HCT116 (cell line): ENCODE data around the gene RIF1. TPM values are rescaled to one million over a fixed set of nuclear protein-coding genes. Genes with fewer than 3 reads are reported as not detected.

Source experiments
- ATAC-seq: fragments of 200-7000 bp; cut with Tn5 transposase; 2 replicates; pipeline ENCODE4 v1.9.1; 2020; ENCODE audit warnings: mild to moderate bottlenecking, moderate library complexity
- BruUV-seq: library from RNA; stranded (reverse); fragments of 400-500 nt; replicated peaks from 2 replicates; lab custom pipeline; 2021; lab: Mats Ljungman, UMichigan
- CTCF ChIA-PET: fragments of 300-600 bp; sonication (Branson Sonifier 250); formaldehyde crosslinking; loops from one replicate; lab custom pipeline; 2021; ENCODE audit warnings: antibody characterized with exemption; lab: Charles Lee
- POLR2A ChIA-PET: fragments of 300-600, 350-600 bp; sonication (Branson Sonifier 250); formaldehyde crosslinking; loops from one replicate; lab custom pipeline; 2021; ENCODE audit warnings: antibody characterized with exemption; lab: Charles Lee
- RAD21 ChIA-PET, 2 experiments: fragments of 300-600 bp; sonication (Branson Sonifier 250); formaldehyde crosslinking; loops; one replicate each; lab custom pipeline; 2023; ENCODE audit warnings: low total read pairs in 2 of 2; ENCODE audit not compliant: uncharacterized antibody in 2 of 2, unreplicated experiment in 2 of 2, low non-redundant PET in 1 of 2; lab: Charles Lee
- DNase-seq: peaks from one replicate; pipeline ENCODE4 v3.0.0-alpha.2; 2010; ENCODE audit warnings: low read depth, low spot score
- H2AFZ ChIP-seq: fragments of 200-600 bp; shearing (Covaris generic), sonication (generic); 2 replicates; pipeline ENCODE4 v1.6.1; 2017; ENCODE audit warnings: low read depth, mixed run types, mixed read lengths, antibody characterized with exemption, low read length; ENCODE audit not compliant: poor library complexity, severe bottlenecking
- H3K27ac ChIP-seq: 2 replicates; pipeline ENCODE4 v1.5.1; 2012; ENCODE audit warnings: low read depth, low read length
- H3K27me3 ChIP-seq: fragments of 200-600 bp; sonication (generic); 2 replicates; pipeline ENCODE4 v1.6.1; 2016; ENCODE audit warnings: mixed run types, low read length, mixed read lengths; ENCODE audit not compliant: insufficient read depth
- H3K36me3 ChIP-seq, 2 experiments: fragments of 200-500 bp in 1 of 2; fragments of 200-600 bp in 1 of 2; sonication (Bioruptor generic) in 1 of 2; sonication (generic) in 1 of 2; 2 replicates each; pipeline versions ENCODE4 v1.5.1 to v1.6.1; 2014 to 2016; ENCODE audit warnings: low read length in 2 of 2, inconsistent platforms in 1 of 2, mixed read lengths in 1 of 2, mixed run types in 1 of 2; ENCODE audit not compliant: insufficient read depth in 2 of 2, control insufficient read depth in 1 of 2
- H3K4me1 ChIP-seq, 2 experiments: fragments of 200-600 bp in 1 of 2; sonication (generic) in 1 of 2; 2 replicates each; pipeline versions ENCODE4 v1.5.1 to v1.6.1; 2012 to 2017; ENCODE audit warnings: low read length in 2 of 2, inconsistent platforms in 1 of 2, mild to moderate bottlenecking in 1 of 2, mixed read lengths in 1 of 2, mixed run types in 1 of 2, moderate library complexity in 1 of 2; ENCODE audit not compliant: insufficient read depth in 2 of 2, control insufficient read depth in 1 of 2
- H3K4me2 ChIP-seq: fragments of 200-600 bp; sonication (generic); 2 replicates; pipeline ENCODE4 v1.6.1; 2017; ENCODE audit warnings: mixed run types, low read length, mixed read lengths
- H3K4me3 ChIP-seq, 2 experiments: fragments of 200-600 bp in 1 of 2; sonication (generic) in 1 of 2; replicated peaks in 1 of 2; 2 replicates each; pipeline ENCODE4 v1.5.1; 2011 to 2016; ENCODE audit warnings: low read length in 2 of 2, control low read depth in 1 of 2, low read depth in 1 of 2, mild to moderate bottlenecking in 1 of 2, mixed read lengths in 1 of 2, mixed run types in 1 of 2
- H3K79me2 ChIP-seq: fragments of 200-600 bp; sonication (generic); 2 replicates; pipeline ENCODE4 v1.6.1; 2017; ENCODE audit warnings: mild to moderate bottlenecking, mixed run types, low read length, moderate library complexity, mixed read lengths; ENCODE audit not compliant: insufficient read depth
- H3K9ac ChIP-seq: fragments of 200-600 bp; sonication (generic); 2 replicates; pipeline ENCODE4 v1.6.1; 2016; ENCODE audit warnings: low read length, mixed read lengths
- H3K9me2 ChIP-seq: fragments of 200-600 bp; sonication (generic), shearing (Covaris generic); 2 replicates; pipeline ENCODE4 v1.6.1; 2017; ENCODE audit warnings: mixed run types, mild to moderate bottlenecking, moderate library complexity; ENCODE audit not compliant: insufficient read depth
- H3K9me3 ChIP-seq, 2 experiments: fragments of 200-500 bp in 1 of 2; fragments of 200-600 bp in 1 of 2; sonication (Bioruptor generic) in 1 of 2; sonication (generic) in 1 of 2; 2 replicates each; pipeline ENCODE4 v1.6.1; 2014 to 2017; ENCODE audit warnings: low read length in 2 of 2, mixed read lengths in 2 of 2, inconsistent platforms in 1 of 2, low read depth in 1 of 2, mild to moderate bottlenecking in 1 of 2, mixed run types in 1 of 2, moderate library complexity in 1 of 2; ENCODE audit not compliant: control insufficient read depth in 1 of 2, insufficient read depth in 1 of 2
- H4K20me1 ChIP-seq: fragments of 200-600 bp; sonication (generic), shearing (Covaris generic); 2 replicates; pipeline ENCODE4 v1.6.1; 2017; ENCODE audit warnings: mixed run types, mild to moderate bottlenecking, moderate library complexity; ENCODE audit not compliant: insufficient read depth
- CBX3 ChIP-seq: IDR thresholded peaks from 2 replicates; pipeline ENCODE4 v1.6.1; 2012; ENCODE audit warnings: low read depth
- CEBPB ChIP-seq: IDR thresholded peaks from 2 replicates; pipeline ENCODE4 v1.6.1; 2012; ENCODE audit warnings: low read depth
- EGR1 ChIP-seq: IDR thresholded peaks from 2 replicates; pipeline ENCODE4 v1.6.1; 2012; ENCODE audit warnings: low read depth
- ELF1 ChIP-seq: IDR thresholded peaks from 2 replicates; pipeline ENCODE4 v1.6.1; 2012; ENCODE audit warnings: low read depth, borderline replicate concordance
- EZH2 ChIP-seq: fragments of 200-600 bp; sonication (generic); IDR thresholded peaks from 2 replicates; pipeline ENCODE4 v1.6.1; 2017; ENCODE audit warnings: antibody characterized with exemption, mixed run types
- EZH2phosphoT487 ChIP-seq: fragments of 200-600 bp; IDR thresholded peaks from 2 replicates; pipeline ENCODE4 v1.6.1; 2018; ENCODE audit warnings: antibody characterized with exemption, borderline replicate concordance
- FOSL1 ChIP-seq: IDR thresholded peaks from 2 replicates; pipeline ENCODE4 v1.6.1; 2012; ENCODE audit warnings: low read depth
- JUND ChIP-seq: IDR thresholded peaks from 2 replicates; pipeline ENCODE4 v1.6.1; 2012
- POLR2A ChIP-seq: IDR thresholded peaks from 2 replicates; pipeline ENCODE4 v1.7.0; 2011; ENCODE audit warnings: borderline replicate concordance; ENCODE audit not compliant: insufficient read depth, insufficient read length; ENCODE audit errors: extremely low read depth
- POLR2AphosphoS5 ChIP-seq: IDR thresholded peaks from 2 replicates; pipeline ENCODE4 v1.6.1; 2011; ENCODE audit warnings: mild to moderate bottlenecking, low read depth, low read length, moderate library complexity
- SP1 ChIP-seq: IDR thresholded peaks from 2 replicates; pipeline ENCODE4 v1.6.1; 2012; ENCODE audit warnings: low read depth
- SRF ChIP-seq: IDR thresholded peaks from 2 replicates; pipeline ENCODE4 v1.6.1; 2012; ENCODE audit warnings: low read depth
- YY1 ChIP-seq: IDR thresholded peaks from 2 replicates; pipeline ENCODE4 v1.6.1; 2011; ENCODE audit warnings: low read length, low read depth, moderate library complexity, mild to moderate bottlenecking; ENCODE audit not compliant: insufficient replicate concordance; ENCODE audit errors: extremely low read depth
- ZFX ChIP-seq: fragments of 450-650 bp; IDR thresholded peaks from 2 replicates; pipeline ENCODE4 v1.6.1; 2017
- ZNF274 ChIP-seq: fragments of 200-500 bp; sonication (Bioruptor generic); IDR thresholded peaks from 2 replicates; pipeline ENCODE4 v1.6.1; 2014; ENCODE audit warnings: mild to moderate bottlenecking, low read depth, low read length, inconsistent platforms
- intact Hi-C: fragments of 100-400 bp; cut with micrococcal nuclease; formaldehyde crosslinking; loops from 2 replicates; pipeline ENCODE4 v1.10.0; 2022
- total RNA-seq: library from RNA; stranded (reverse); gene quantifications from one replicate; pipeline ENCODE4 v1.2.1, GENCODE V29; 2021; ENCODE audit not compliant: unreplicated experiment
- TF ChIP-seq, protein P1 (sequence below): IDR thresholded peaks from 2 replicates; pipeline ENCODE4 v1.6.1; 2012
- TF ChIP-seq, protein P2 (sequence below), 3 experiments: fragments of 200-600 bp in 1 of 3; sonication (generic) in 1 of 3; IDR thresholded peaks in 2 of 3; conservative IDR thresholded peaks in 1 of 3; 2 replicates each; pipeline ENCODE4 v1.5.1; 2012 to 2017; ENCODE audit warnings: low read depth in 2 of 3, low read length in 2 of 3, antibody characterized with exemption in 1 of 3, borderline replicate concordance in 1 of 3, control low read depth in 1 of 3, mild to moderate bottlenecking in 1 of 3, mixed read lengths in 1 of 3, mixed run types in 1 of 3, moderate library complexity in 1 of 3; ENCODE audit not compliant: insufficient read depth in 1 of 3
- TF ChIP-seq, protein P3 (sequence below): IDR thresholded peaks from 2 replicates; pipeline ENCODE4 v1.6.1; 2012
- TF ChIP-seq, protein P4 (sequence below): IDR thresholded peaks from 2 replicates; pipeline ENCODE4 v1.6.1; 2012; ENCODE audit warnings: low read depth
- TF ChIP-seq, protein P5 (sequence below): IDR thresholded peaks from 2 replicates; pipeline ENCODE4 v1.6.1; 2011; ENCODE audit warnings: mild to moderate bottlenecking, low read length, moderate library complexity; ENCODE audit not compliant: insufficient replicate concordance; ENCODE audit errors: extremely low read depth

Gene RIF1
- total RNA-seq, 1 experiment from 2014 or later = 48.0 TPM

DNA sequence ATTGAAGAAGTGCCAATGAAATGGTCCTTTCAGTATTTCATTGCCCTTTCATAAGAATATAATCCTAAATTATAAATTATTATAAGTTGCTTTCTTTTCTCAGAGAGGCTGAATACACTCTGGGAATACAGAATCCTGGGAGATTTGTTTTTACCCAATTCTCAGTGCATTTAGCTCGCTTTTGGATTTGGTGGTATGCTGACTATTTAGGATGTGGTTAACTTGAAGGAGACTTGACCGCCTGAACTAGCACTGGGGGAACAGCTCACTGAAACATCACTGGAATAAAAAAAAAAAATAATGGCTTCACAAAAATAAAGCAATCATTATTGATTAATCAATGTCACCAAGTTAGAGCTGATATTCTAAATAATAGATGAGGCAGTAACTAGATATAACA, 42.1 kb upstream of the RIF1 start:
- DNase-seq = no peak
- H3K9me2 ChIP-seq = no peaks in the 10 kb centered on the region
- ChIA-PET POLR2A (no interaction called here), RAD21 (no interaction called here), CTCF (no interaction called here)
- H3K9ac ChIP-seq = no peak overlapping the region
- no peaks in the 10 kb centered on the region for H3K4me1 ChIP-seq
- H2AFZ ChIP-seq = no peak overlapping the region
- no peak for TF ChIP-seq POLR2AphosphoS5
- no peak for TF ChIP-seq EGR1
- TF ChIP-seq CEBPB = no peak
- no peak for TF ChIP-seq FOSL1
- TF ChIP-seq, protein P1, sequence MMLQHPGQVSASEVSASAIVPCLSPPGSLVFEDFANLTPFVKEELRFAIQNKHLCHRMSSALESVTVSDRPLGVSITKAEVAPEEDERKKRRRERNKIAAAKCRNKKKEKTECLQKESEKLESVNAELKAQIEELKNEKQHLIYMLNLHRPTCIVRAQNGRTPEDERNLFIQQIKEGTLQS = no peak
- no peak for TF ChIP-seq JUND
- no peak for TF ChIP-seq YY1
- no peak for TF ChIP-seq ZFX
- TF ChIP-seq, protein P2, sequence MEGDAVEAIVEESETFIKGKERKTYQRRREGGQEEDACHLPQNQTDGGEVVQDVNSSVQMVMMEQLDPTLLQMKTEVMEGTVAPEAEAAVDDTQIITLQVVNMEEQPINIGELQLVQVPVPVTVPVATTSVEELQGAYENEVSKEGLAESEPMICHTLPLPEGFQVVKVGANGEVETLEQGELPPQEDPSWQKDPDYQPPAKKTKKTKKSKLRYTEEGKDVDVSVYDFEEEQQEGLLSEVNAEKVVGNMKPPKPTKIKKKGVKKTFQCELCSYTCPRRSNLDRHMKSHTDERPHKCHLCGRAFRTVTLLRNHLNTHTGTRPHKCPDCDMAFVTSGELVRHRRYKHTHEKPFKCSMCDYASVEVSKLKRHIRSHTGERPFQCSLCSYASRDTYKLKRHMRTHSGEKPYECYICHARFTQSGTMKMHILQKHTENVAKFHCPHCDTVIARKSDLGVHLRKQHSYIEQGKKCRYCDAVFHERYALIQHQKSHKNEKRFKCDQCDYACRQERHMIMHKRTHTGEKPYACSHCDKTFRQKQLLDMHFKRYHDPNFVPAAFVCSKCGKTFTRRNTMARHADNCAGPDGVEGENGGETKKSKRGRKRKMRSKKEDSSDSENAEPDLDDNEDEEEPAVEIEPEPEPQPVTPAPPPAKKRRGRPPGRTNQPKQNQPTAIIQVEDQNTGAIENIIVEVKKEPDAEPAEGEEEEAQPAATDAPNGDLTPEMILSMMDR (IDR thresholded peaks at IDR 0.05 in 2 of 3, conservative IDR thresholded peaks at IDR 0.05 in 1 of 3; ENCODE audit: borderline replicate concordance in 1 of 3, insufficient read depth in 1 of 3, low read depth in 2 of 3, low read length in 2 of 3) = no peak
- no peak for TF ChIP-seq ELF1
- TF ChIP-seq SRF = no peak
- TF ChIP-seq, protein P3, sequence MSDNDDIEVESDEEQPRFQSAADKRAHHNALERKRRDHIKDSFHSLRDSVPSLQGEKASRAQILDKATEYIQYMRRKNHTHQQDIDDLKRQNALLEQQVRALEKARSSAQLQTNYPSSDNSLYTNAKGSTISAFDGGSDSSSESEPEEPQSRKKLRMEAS = no peak
- TF ChIP-seq, protein P4, sequence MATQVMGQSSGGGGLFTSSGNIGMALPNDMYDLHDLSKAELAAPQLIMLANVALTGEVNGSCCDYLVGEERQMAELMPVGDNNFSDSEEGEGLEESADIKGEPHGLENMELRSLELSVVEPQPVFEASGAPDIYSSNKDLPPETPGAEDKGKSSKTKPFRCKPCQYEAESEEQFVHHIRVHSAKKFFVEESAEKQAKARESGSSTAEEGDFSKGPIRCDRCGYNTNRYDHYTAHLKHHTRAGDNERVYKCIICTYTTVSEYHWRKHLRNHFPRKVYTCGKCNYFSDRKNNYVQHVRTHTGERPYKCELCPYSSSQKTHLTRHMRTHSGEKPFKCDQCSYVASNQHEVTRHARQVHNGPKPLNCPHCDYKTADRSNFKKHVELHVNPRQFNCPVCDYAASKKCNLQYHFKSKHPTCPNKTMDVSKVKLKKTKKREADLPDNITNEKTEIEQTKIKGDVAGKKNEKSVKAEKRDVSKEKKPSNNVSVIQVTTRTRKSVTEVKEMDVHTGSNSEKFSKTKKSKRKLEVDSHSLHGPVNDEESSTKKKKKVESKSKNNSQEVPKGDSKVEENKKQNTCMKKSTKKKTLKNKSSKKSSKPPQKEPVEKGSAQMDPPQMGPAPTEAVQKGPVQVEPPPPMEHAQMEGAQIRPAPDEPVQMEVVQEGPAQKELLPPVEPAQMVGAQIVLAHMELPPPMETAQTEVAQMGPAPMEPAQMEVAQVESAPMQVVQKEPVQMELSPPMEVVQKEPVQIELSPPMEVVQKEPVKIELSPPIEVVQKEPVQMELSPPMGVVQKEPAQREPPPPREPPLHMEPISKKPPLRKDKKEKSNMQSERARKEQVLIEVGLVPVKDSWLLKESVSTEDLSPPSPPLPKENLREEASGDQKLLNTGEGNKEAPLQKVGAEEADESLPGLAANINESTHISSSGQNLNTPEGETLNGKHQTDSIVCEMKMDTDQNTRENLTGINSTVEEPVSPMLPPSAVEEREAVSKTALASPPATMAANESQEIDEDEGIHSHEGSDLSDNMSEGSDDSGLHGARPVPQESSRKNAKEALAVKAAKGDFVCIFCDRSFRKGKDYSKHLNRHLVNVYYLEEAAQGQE = no peak
- TF ChIP-seq POLR2A = no peak
- no peak for TF ChIP-seq EZH2phosphoT487
- no peak for TF ChIP-seq SP1
- no peak for TF ChIP-seq CBX3
- TF ChIP-seq, protein P5, sequence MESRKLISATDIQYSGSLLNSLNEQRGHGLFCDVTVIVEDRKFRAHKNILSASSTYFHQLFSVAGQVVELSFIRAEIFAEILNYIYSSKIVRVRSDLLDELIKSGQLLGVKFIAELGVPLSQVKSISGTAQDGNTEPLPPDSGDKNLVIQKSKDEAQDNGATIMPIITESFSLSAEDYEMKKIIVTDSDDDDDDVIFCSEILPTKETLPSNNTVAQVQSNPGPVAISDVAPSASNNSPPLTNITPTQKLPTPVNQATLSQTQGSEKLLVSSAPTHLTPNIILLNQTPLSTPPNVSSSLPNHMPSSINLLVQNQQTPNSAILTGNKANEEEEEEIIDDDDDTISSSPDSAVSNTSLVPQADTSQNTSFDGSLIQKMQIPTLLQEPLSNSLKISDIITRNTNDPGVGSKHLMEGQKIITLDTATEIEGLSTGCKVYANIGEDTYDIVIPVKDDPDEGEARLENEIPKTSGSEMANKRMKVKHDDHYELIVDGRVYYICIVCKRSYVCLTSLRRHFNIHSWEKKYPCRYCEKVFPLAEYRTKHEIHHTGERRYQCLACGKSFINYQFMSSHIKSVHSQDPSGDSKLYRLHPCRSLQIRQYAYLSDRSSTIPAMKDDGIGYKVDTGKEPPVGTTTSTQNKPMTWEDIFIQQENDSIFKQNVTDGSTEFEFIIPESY = no peak
- no peak for TF ChIP-seq ZNF274
- no peak for TF ChIP-seq EZH2
- H3K27me3 ChIP-seq = no peaks in the 10 kb centered on the region
- intact Hi-C loops = no loop called here
- BruUV-seq = no TSS peak
- no peak for ATAC-seq
- no peaks in the 10 kb centered on the region for H3K9me3 ChIP-seq
- no peak overlapping the region for H3K4me3 ChIP-seq
- H3K4me2 ChIP-seq = no peak overlapping the region
- H3K36me3 ChIP-seq = no peaks in the 10 kb centered on the region
- H3K79me2 ChIP-seq = no peaks in the 10 kb centered on the region
- no peaks in the 10 kb centered on the region for H4K20me1 ChIP-seq
- no peak overlapping the region for H3K27ac ChIP-seq
